K562 (cell line): ENCODE results near the gene TRIM69. TPM values are rescaled to one million over a fixed set of nuclear protein-coding genes. Genes with fewer than 3 reads are reported as not detected.

Source experiments
- ATAC-seq: fragments of 200-7000 bp; cut with Tn5 transposase; 3 replicates; pipeline ENCODE4 v1.9.1; 2020; ENCODE audit warnings: moderate library complexity
- BruUV-seq: library from RNA; stranded (reverse); fragments of 400-500 nt; replicated peaks from 2 replicates; lab custom pipeline; 2021; lab: Mats Ljungman, UMichigan
- CTCF ChIA-PET: fragments of 300-600 bp; formaldehyde crosslinking; extraction: SDS; loops from one replicate; lab custom pipeline; 2021; ENCODE audit warnings: low intra/inter-chr PET ratio; lab: Yijun Ruan, JAX
- POLR2A ChIA-PET: fragments of 300-600, 350-650 bp; sonication (Branson Sonifier 250); formaldehyde crosslinking; extraction: SDS; loops from one replicate; lab custom pipeline; 2021; ENCODE audit warnings: antibody characterized with exemption, inconsistent platforms; lab: Yijun Ruan, JAX
- DNase-seq, 4 experiments: peaks; one replicate each; pipeline versions ENCODE4 v3.0.0 to v3.0.0-alpha.2; 2011 to 2018; ENCODE audit warnings: low spot score in 3 of 4, mixed read lengths in 3 of 4; ENCODE audit errors: extremely low read depth in 1 of 4
- FAIRE-seq: peaks from 2 replicates; lab custom pipeline; 2011; peaks lifted over from hg19 to GRCh38; lab: Jason Lieb, UNC
- H2AFZ ChIP-seq: 2 replicates; pipeline ENCODE4 v1.6.0; 2011; ENCODE audit warnings: low read depth, low read length, control low read depth, inconsistent platforms
- H3K27ac ChIP-seq: fragments of 200-600 bp; 3 replicates; pipeline ENCODE4 v1.8.0; 2011; ENCODE audit warnings: low read depth, mild to moderate bottlenecking, control low read depth, inconsistent platforms, low read length, moderate library complexity, mixed read lengths; ENCODE audit errors: extremely low read depth
- H3K27me3 ChIP-seq, 2 experiments: fragments of 300-600 bp in 1 of 2; 2 replicates in 1 of 2; 3 replicates in 1 of 2; pipeline versions ENCODE4 v1.6.0 to v1.8.0; 2011; ENCODE audit warnings: inconsistent platforms in 2 of 2, low read length in 2 of 2, mild to moderate bottlenecking in 1 of 2, mixed read lengths in 1 of 2, moderate library complexity in 1 of 2; ENCODE audit not compliant: control insufficient read depth in 2 of 2, insufficient read depth in 2 of 2
- H3K36me3 ChIP-seq: fragments of 300-600 bp; 3 replicates; pipeline ENCODE4 v1.8.0; 2011; ENCODE audit warnings: mild to moderate bottlenecking, low read length, inconsistent platforms; ENCODE audit not compliant: control insufficient read depth, insufficient read depth
- H3K4me1 ChIP-seq, 2 experiments: fragments of 200-600 bp in 1 of 2; replicated peaks in 1 of 2; 2 replicates in 1 of 2; 3 replicates in 1 of 2; pipeline versions ENCODE4 v1.5.1 to v1.8.0; 2011; ENCODE audit warnings: inconsistent platforms in 2 of 2, low read length in 2 of 2, mild to moderate bottlenecking in 1 of 2, mixed read lengths in 1 of 2, moderate library complexity in 1 of 2; ENCODE audit not compliant: control insufficient read depth in 2 of 2, insufficient read depth in 2 of 2
- H3K4me2 ChIP-seq: 2 replicates; pipeline ENCODE4 v1.6.1; 2011; ENCODE audit warnings: low read length, control low read depth, inconsistent platforms, mixed read lengths; ENCODE audit not compliant: insufficient read depth
- H3K4me3 ChIP-seq: fragments of 200-600 bp; sonication (generic), shearing (Covaris generic); 2 replicates; pipeline ENCODE4 v1.5.1; 2016; ENCODE audit warnings: control low read depth, inconsistent platforms
- H3K79me2 ChIP-seq: fragments of 200-600 bp; 3 replicates; pipeline ENCODE4 v1.8.0; 2011; ENCODE audit warnings: low read length, inconsistent platforms; ENCODE audit not compliant: control insufficient read depth, insufficient read depth
- H3K9ac ChIP-seq, 2 experiments: 2 replicates each; pipeline versions ENCODE4 v1.6.0 to v1.6.1; 2011; ENCODE audit warnings: low read depth in 2 of 2, low read length in 2 of 2, control low read depth in 1 of 2, inconsistent platforms in 1 of 2, mild to moderate bottlenecking in 1 of 2, mixed read lengths in 1 of 2; ENCODE audit not compliant: insufficient read depth in 1 of 2
- H3K9me1 ChIP-seq: one replicate; pipeline ENCODE4 v1.6.0; 2011; ENCODE audit warnings: inconsistent platforms, mild to moderate bottlenecking, low read length, moderate library complexity; ENCODE audit not compliant: control insufficient read depth, insufficient read depth
- H3K9me3 ChIP-seq: replicated peaks from 2 replicates; pipeline ENCODE4 v1.5.1; 2011; ENCODE audit warnings: low read depth, low read length, inconsistent platforms; ENCODE audit not compliant: control insufficient read depth, insufficient read depth
- H4K20me1 ChIP-seq: replicated peaks from 2 replicates; pipeline ENCODE4 v1.6.1; 2011; ENCODE audit warnings: low read length, inconsistent platforms, mixed read lengths; ENCODE audit not compliant: control insufficient read depth, insufficient read depth
- TCFL5 ChIP-seq: fragments of 250-450 bp; sonication (Bioruptor Pico); conservative IDR thresholded peaks from 2 replicates; pipeline ENCODE4 v1.6.1; 2021; ENCODE audit warnings: mild to moderate bottlenecking, moderate library complexity, matching md5 sums
- WGBS: fragments of 100-300 bp; shearing (Covaris generic); methylation state at CpG from one replicate; pipeline ENCODE4 v1.1.6; 2016; ENCODE audit warnings: low coverage, mixed read lengths; ENCODE audit not compliant: insufficient coverage; ENCODE audit errors: missing lambda C conversion rate; 5-methylcytosine and 5-hydroxymethylcytosine counted together
- in situ Hi-C: fragments of 300-500 bp; cut with MboI; formaldehyde crosslinking; loops from 4 replicates; pipeline ENCODE4 v1.15.0; 2018; ENCODE audit warnings: inconsistent platforms, mixed read lengths
- intact Hi-C: fragments of 100-400 bp; cut with micrococcal nuclease; formaldehyde crosslinking; loops from 2 replicates; pipeline ENCODE4 v1.14.2; 2022
- polyA plus RNA-seq, 8 experiments: library from polyadenylated mRNA; depleted of rRNA in 4 of 8; stranded (reverse) in 5 of 8; unstranded in 3 of 8; fragments of >200 nt; fragmentation: Nextera tagmentation in 2 of 8; fragmentation: Illumina TruSeq in 1 of 8; extraction: Ambion mirVana in 2 of 8; extraction: Trizol in 1 of 8; gene quantifications; 2 replicates each; pipeline versions ENCODE4 v1.2.1 to v1.2.3, GENCODE V29; 2011 to 2014; ENCODE audit warnings: inconsistent platforms in 1 of 8, missing spikeins in 1 of 8
- total RNA-seq, 7 experiments: library from RNA; depleted of rRNA in 6 of 7; stranded (reverse); fragments of >200 nt in 6 of 7; fragmentation: Illumina TruSeq in 2 of 7; extraction: Trizol in 2 of 7; gene quantifications; 2 replicates each; pipeline versions ENCODE4 v1.2.1 to v1.2.3, GENCODE V29; 2011 to 2021; ENCODE audit warnings: low replicate concordance in 1 of 7
- TF ChIP-seq, protein P1 (sequence below): fragments of 250-450 bp; sonication (Bioruptor Pico); IDR thresholded peaks from 2 replicates; pipeline ENCODE4 v1.4.0; 2020; ENCODE audit warnings: mild to moderate bottlenecking, moderate library complexity
- TF ChIP-seq, protein P2 (sequence below): fragments of 250-450 bp; sonication (Bioruptor Pico); IDR thresholded peaks from 2 replicates; pipeline ENCODE4 v1.8.0; 2022; ENCODE audit warnings: inconsistent platforms

Gene TRIM69
- total and polyA plus RNA-seq, 9 of the 15 experiments (the other 6 are each of a cell fraction or from before 2014, with no cell fraction given) = 1.0 to 4.3 (median 2.3) TPM

DNA sequence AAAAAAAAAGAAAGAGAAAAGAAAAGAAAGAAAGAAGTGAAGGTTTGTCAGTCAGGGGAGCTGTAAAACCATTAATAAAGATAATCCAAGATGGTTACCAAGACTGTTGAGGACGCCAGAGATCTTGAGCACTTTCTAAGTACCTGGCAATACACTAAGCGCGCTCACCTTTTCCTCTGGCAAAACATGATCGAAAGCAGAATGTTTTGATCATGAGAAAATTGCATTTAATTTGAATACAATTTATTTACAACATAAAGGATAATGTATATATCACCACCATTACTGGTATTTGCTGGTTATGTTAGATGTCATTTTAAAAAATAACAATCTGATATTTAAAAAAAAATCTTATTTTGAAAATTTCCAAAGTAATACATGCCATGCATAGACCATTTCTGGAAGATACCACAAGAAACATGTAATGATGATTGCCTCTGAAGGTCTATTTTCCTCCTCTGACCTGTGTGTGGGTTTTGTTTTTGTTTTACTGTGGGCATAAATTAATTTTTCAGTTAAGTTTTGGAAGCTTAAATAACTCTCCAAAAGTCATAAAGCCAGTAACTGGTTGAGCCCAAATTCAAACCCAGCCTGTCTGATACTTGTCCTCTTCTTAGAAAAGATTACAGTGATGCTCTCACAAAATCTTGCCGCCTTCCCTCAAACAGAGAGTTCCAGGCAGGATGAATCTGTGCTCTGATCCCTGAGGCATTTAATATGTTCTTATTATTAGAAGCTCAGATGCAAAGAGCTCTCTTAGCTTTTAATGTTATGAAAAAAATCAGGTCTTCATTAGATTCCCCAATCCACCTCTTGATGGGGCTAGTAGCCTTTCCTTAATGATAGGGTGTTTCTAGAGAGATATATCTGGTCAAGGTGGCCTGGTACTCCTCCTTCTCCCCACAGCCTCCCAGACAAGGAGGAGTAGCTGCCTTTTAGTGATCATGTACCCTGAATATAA, 23.0 kb upstream of the TRIM69 start (continued):
- TF ChIP-seq, protein P1, sequence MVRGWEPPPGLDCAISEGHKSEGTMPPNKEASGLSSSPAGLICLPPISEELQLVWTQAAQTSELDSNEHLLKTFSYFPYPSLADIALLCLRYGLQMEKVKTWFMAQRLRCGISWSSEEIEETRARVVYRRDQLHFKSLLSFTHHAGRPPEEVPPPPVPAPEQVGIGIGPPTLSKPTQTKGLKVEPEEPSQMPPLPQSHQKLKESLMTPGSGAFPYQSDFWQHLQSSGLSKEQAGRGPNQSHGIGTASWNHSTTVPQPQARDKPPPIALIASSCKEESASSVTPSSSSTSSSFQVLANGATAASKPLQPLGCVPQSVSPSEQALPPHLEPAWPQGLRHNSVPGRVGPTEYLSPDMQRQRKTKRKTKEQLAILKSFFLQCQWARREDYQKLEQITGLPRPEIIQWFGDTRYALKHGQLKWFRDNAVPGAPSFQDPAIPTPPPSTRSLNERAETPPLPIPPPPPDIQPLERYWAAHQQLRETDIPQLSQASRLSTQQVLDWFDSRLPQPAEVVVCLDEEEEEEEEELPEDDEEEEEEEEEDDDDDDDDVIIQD (CRISPR knock-in tag) = no peak
- TF ChIP-seq, all 486 proteins: peak for 10

DNA sequence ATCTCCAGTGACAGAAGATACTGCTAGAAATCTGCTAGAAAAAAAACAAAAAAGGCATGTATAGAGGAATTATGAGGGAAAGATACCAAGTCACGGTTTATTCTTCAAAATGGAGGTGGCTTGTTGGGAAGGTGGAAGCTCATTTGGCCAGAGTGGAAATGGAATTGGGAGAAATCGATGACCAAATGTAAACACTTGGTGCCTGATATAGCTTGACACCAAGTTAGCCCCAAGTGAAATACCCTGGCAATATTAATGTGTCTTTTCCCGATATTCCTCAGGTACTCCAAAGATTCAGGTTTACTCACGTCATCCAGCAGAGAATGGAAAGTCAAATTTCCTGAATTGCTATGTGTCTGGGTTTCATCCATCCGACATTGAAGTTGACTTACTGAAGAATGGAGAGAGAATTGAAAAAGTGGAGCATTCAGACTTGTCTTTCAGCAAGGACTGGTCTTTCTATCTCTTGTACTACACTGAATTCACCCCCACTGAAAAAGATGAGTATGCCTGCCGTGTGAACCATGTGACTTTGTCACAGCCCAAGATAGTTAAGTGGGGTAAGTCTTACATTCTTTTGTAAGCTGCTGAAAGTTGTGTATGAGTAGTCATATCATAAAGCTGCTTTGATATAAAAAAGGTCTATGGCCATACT, 21.1 kb upstream of the TRIM69 start:
- Histone ChIP-seq H3K4me1 (peaks cover 5 to 9% of the 10 kb centered on the region in 2 experiments; a peak in 4 of 5 replicates), H2AFZ (no peak overlapping the region), H3K4me2 (no peak overlapping the region), H3K36me3 (peaks cover 49% of the 10 kb centered on the region), H3K4me3 (no peak overlapping the region), H3K79me2 (peaks cover 49% of the 10 kb centered on the region), H3K9me1 (peaks cover 3% of the 10 kb centered on the region), H3K9me3 (no peaks in the 10 kb centered on the region), H3K9ac (no peak overlapping the region), H4K20me1 (0 out of 2 replicates have a peak, but pooled peaks cover 4% of the 10 kb centered on the region), H3K27ac (no peak overlapping the region), H3K27me3 (no peaks in the 10 kb centered on the region)
- ChIA-PET POLR2A (interaction anchor here (1.0 to 5.4 kb wide), 2 partner anchors 10 to 13 kb away, joined by 3 to 136 read pairs; no protein-coding TSS in a partner anchor), CTCF (no interaction called here)
- no peak for ATAC-seq
- 94% methylated on average over 6 of the region's 6 CpGs for WGBS
- no peak for FAIRE-seq
- BruUV-seq = no TSS peak
- intact Hi-C loops (loop anchor here (10.0 kb wide), 2 partner anchors 130 to 210 kb away; no protein-coding TSS in a partner anchor), in situ Hi-C loops (no loop called here)
- no peak for DNase-seq
- TF ChIP-seq, protein P2, sequence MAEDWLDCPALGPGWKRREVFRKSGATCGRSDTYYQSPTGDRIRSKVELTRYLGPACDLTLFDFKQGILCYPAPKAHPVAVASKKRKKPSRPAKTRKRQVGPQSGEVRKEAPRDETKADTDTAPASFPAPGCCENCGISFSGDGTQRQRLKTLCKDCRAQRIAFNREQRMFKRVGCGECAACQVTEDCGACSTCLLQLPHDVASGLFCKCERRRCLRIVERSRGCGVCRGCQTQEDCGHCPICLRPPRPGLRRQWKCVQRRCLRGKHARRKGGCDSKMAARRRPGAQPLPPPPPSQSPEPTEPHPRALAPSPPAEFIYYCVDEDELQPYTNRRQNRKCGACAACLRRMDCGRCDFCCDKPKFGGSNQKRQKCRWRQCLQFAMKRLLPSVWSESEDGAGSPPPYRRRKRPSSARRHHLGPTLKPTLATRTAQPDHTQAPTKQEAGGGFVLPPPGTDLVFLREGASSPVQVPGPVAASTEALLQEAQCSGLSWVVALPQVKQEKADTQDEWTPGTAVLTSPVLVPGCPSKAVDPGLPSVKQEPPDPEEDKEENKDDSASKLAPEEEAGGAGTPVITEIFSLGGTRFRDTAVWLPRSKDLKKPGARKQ (CRISPR knock-in tag) = no peak
- no peak for TF ChIP-seq TCFL5 (CRISPR knock-in tag)
